ENCODE data around the gene AGAP1. TPM values are rescaled to one million over a fixed set of nuclear protein-coding genes. Genes with fewer than 3 reads are reported as not detected.

Gene AGAP1
- total RNA-seq, 1 donor from 2014 or later = 39.4 TPM

- FAIRE-seq = no peak
Observed at GRCh38 chr2:235725841-235726240, 232.0 kb downstream of the AGAP1 start.

GRCh38 chr2:235726554-235726953 lies 232.7 kb downstream of the AGAP1 start:
- H3K4me1 Mint-ChIP-seq (ENCODE audit: low read depth, unreplicated experiment) = peaks cover 17% of the 10 kb centered on the region
- Histone ChIP-seq H3K27ac (ENCODE audit: low read depth, low read length) (no peak overlapping the region), H3K4me1 (ENCODE audit: insufficient read depth, low read length) (no peaks in the 10 kb centered on the region), H2AFZ (ENCODE audit: low read depth, low read length) (no peak overlapping the region), H3K4me2 (ENCODE audit: low read length) (no peak overlapping the region), H3K79me2 (ENCODE audit: insufficient read depth, low read length) (no peaks in the 10 kb centered on the region), H3K9ac (ENCODE audit: low read length) (no peak overlapping the region), H3K4me3 (ENCODE audit: insufficient read depth, low read depth, low read length) (no peak overlapping the region), H3K36me3 (ENCODE audit: insufficient read depth, low read length) (no peaks in the 10 kb centered on the region), H3K27me3 (ENCODE audit: insufficient read depth, low read length) (no peaks in the 10 kb centered on the region), H3K9me3 (ENCODE audit: insufficient read depth, low read depth, low read length) (no peaks in the 10 kb centered on the region), H4K20me1 (ENCODE audit: insufficient read depth, low read length) (peaks cover 10% of the 10 kb centered on the region)
- H3K9me3 Mint-ChIP-seq (ENCODE audit: unreplicated experiment) = no peaks in the 10 kb centered on the region
- TF ChIP-seq EZH2 (IDR thresholded peaks at IDR 0.05; ENCODE audit: insufficient read depth, low read length) (no peak), CTCF (IDR thresholded peaks at IDR 0.05; ENCODE audit: insufficient read depth, low read depth, low read length) (no peak)
- H3K36me3 Mint-ChIP-seq (ENCODE audit: low read depth, unreplicated experiment) = peaks cover 19% of the 10 kb centered on the region
- no peak overlapping the region for H3K4me3 Mint-ChIP-seq (ENCODE audit: unreplicated experiment)
- no peak overlapping the region for H3K27ac Mint-ChIP-seq (ENCODE audit: unreplicated experiment)
- FAIRE-seq (no peak), DNase-seq (ENCODE audit: low read depth) (no peak)
- H3K27me3 Mint-ChIP-seq (ENCODE audit: low read depth, unreplicated experiment) = no peaks in the 10 kb centered on the region

More at GRCh38 chr2:235725841-235726240, 232.0 kb downstream of the AGAP1 start:
- H3K9ac ChIP-seq (ENCODE audit: low read length) = no peak overlapping the region
- TF ChIP-seq EZH2 (IDR thresholded peaks at IDR 0.05; ENCODE audit: insufficient read depth, low read length) (no peak), CTCF (IDR thresholded peaks at IDR 0.05; ENCODE audit: insufficient read depth, low read depth, low read length) (no peak)
- H3K36me3 Mint-ChIP-seq (ENCODE audit: low read depth, unreplicated experiment) = peaks cover 19% of the 10 kb centered on the region
- no peaks in the 10 kb centered on the region for H3K27me3 ChIP-seq (ENCODE audit: insufficient read depth, low read length)
- no peaks in the 10 kb centered on the region for H3K9me3 ChIP-seq (ENCODE audit: insufficient read depth, low read depth, low read length)
- no peak overlapping the region for H3K4me3 ChIP-seq (ENCODE audit: insufficient read depth, low read depth, low read length)
- H3K4me1 Mint-ChIP-seq (ENCODE audit: low read depth, unreplicated experiment) = peaks cover 12% of the 10 kb centered on the region
- H3K4me2 ChIP-seq (ENCODE audit: low read length) = no peak overlapping the region
- no peak overlapping the region for H2AFZ ChIP-seq (ENCODE audit: low read depth, low read length)
- H3K9me3 Mint-ChIP-seq (ENCODE audit: unreplicated experiment) = no peaks in the 10 kb centered on the region
- no peaks in the 10 kb centered on the region for H3K4me1 ChIP-seq (ENCODE audit: insufficient read depth, low read length)
- peaks cover 7% of the 10 kb centered on the region for H4K20me1 ChIP-seq (ENCODE audit: insufficient read depth, low read length)
- DNase-seq (ENCODE audit: low read depth) = no peak
- H3K27ac Mint-ChIP-seq (ENCODE audit: unreplicated experiment) = no peak overlapping the region
- no peaks in the 10 kb centered on the region for H3K36me3 ChIP-seq (ENCODE audit: insufficient read depth, low read length)
- no peaks in the 10 kb centered on the region for H3K79me2 ChIP-seq (ENCODE audit: insufficient read depth, low read length)
- no peak overlapping the region for H3K27ac ChIP-seq (ENCODE audit: low read depth, low read length)
- H3K27me3 Mint-ChIP-seq (ENCODE audit: low read depth, unreplicated experiment) = no peaks in the 10 kb centered on the region
- H3K4me3 Mint-ChIP-seq (ENCODE audit: unreplicated experiment) = no peak overlapping the region

GRCh38 chr2:235727174-235727573 lies 233.3 kb downstream of the AGAP1 start:
- FAIRE-seq (no peak), DNase-seq (ENCODE audit: low read depth) (no peak)
- peaks cover 17% of the 10 kb centered on the region for H3K36me3 Mint-ChIP-seq (ENCODE audit: low read depth, unreplicated experiment)
- Histone ChIP-seq H2AFZ (ENCODE audit: low read depth, low read length) (no peak overlapping the region), H3K27ac (ENCODE audit: low read depth, low read length) (no peak overlapping the region), H4K20me1 (ENCODE audit: insufficient read depth, low read length) (peaks cover 8% of the 10 kb centered on the region), H3K4me1 (ENCODE audit: insufficient read depth, low read length) (no peaks in the 10 kb centered on the region), H3K9me3 (ENCODE audit: insufficient read depth, low read depth, low read length) (no peaks in the 10 kb centered on the region), H3K79me2 (ENCODE audit: insufficient read depth, low read length) (no peaks in the 10 kb centered on the region), H3K9ac (ENCODE audit: low read length) (no peak overlapping the region), H3K4me2 (ENCODE audit: low read length) (no peak overlapping the region), H3K36me3 (ENCODE audit: insufficient read depth, low read length) (no peaks in the 10 kb centered on the region), H3K27me3 (ENCODE audit: insufficient read depth, low read length) (no peaks in the 10 kb centered on the region), H3K4me3 (ENCODE audit: insufficient read depth, low read depth, low read length) (no peak overlapping the region)
- no peaks in the 10 kb centered on the region for H3K27me3 Mint-ChIP-seq (ENCODE audit: low read depth, unreplicated experiment)
- H3K4me1 Mint-ChIP-seq (ENCODE audit: low read depth, unreplicated experiment) = peaks cover 17% of the 10 kb centered on the region
- H3K27ac Mint-ChIP-seq (ENCODE audit: unreplicated experiment) = no peak overlapping the region
- TF ChIP-seq CTCF (IDR thresholded peaks at IDR 0.05; ENCODE audit: insufficient read depth, low read depth, low read length) = no peak
- TF ChIP-seq EZH2 (IDR thresholded peaks at IDR 0.05; ENCODE audit: insufficient read depth, low read length) = no peak
- H3K4me3 Mint-ChIP-seq (ENCODE audit: unreplicated experiment) = no peak overlapping the region
- H3K9me3 Mint-ChIP-seq (ENCODE audit: unreplicated experiment) = no peaks in the 10 kb centered on the region
